HEK293 (cell line): ENCODE results near the gene A2ML1.
A peak's percentile ranks its signal among the peaks of the same experiment; 100 is the strongest.

Experiments
- GLIS1 ChIP-seq: fragments of 450-650 bp; formaldehyde crosslinking; IDR thresholded peaks from 2 replicates; pipeline ENCODE4 v1.5.1; 2016; ENCODE audit warnings: missing biosample characterization, missing genetic modification characterization
- HOXC10 ChIP-seq: sonication (generic); formaldehyde crosslinking; IDR thresholded peaks from 2 replicates; pipeline ENCODE4 v1.8.1; 2023; ENCODE audit warnings: mild to moderate bottlenecking, missing genetic modification reagents
- PRDM2 ChIP-seq: fragments of 450-650 bp; formaldehyde crosslinking; IDR thresholded peaks from 2 replicates; pipeline ENCODE4 v1.5.1; 2016; ENCODE audit warnings: missing biosample characterization, missing genetic modification characterization, borderline replicate concordance
- REST ChIP-seq: fragments of 450-650 bp; formaldehyde crosslinking; IDR thresholded peaks from 2 replicates; pipeline ENCODE4 v1.5.1; 2016; ENCODE audit warnings: missing biosample characterization, missing genetic modification characterization
- SP7 ChIP-seq: fragments of 450-650 bp; formaldehyde crosslinking; IDR thresholded peaks from 2 replicates; pipeline ENCODE4 v1.5.1; 2016; ENCODE audit warnings: missing biosample characterization, missing genetic modification characterization
- ZBTB10 ChIP-seq: fragments of 450-650 bp; formaldehyde crosslinking; IDR thresholded peaks from 2 replicates; pipeline ENCODE4 v1.5.1; 2016; ENCODE audit warnings: missing biosample characterization, missing genetic modification characterization
- ZNF18 ChIP-seq: fragments of 450-650 bp; formaldehyde crosslinking; IDR thresholded peaks from 2 replicates; pipeline ENCODE4 v1.5.1; 2016; ENCODE audit warnings: missing biosample characterization, missing genetic modification characterization
- ZNF214 ChIP-seq: fragments of 450-650 bp; formaldehyde crosslinking; IDR thresholded peaks from 2 replicates; pipeline ENCODE4 v1.5.1; 2017; ENCODE audit warnings: missing biosample characterization, mild to moderate bottlenecking, missing genetic modification characterization, borderline replicate concordance
- ZNF280C ChIP-seq: fragments of 450-650 bp; formaldehyde crosslinking; IDR thresholded peaks from 2 replicates; pipeline ENCODE4 v1.5.1; 2016; ENCODE audit warnings: missing biosample characterization, missing genetic modification characterization
- ZNF280D ChIP-seq: fragments of 450-650 bp; formaldehyde crosslinking; IDR thresholded peaks from 2 replicates; pipeline ENCODE4 v1.5.1; 2016; ENCODE audit warnings: missing biosample characterization, missing genetic modification characterization
- ZNF366 ChIP-seq: fragments of 450-650 bp; formaldehyde crosslinking; conservative IDR thresholded peaks from 2 replicates; pipeline ENCODE4 v1.5.1; 2016; ENCODE audit warnings: missing biosample characterization, missing genetic modification characterization
- ZNF521 ChIP-seq: fragments of 450-650 bp; formaldehyde crosslinking; IDR thresholded peaks from 2 replicates; pipeline ENCODE4 v1.5.1; 2017; ENCODE audit warnings: missing biosample characterization, mild to moderate bottlenecking, missing genetic modification characterization
- ZNF529 ChIP-seq: fragments of 450-650 bp; formaldehyde crosslinking; IDR thresholded peaks from 2 replicates; pipeline ENCODE4 v1.5.1; 2017; ENCODE audit warnings: missing genetic modification characterization, missing biosample characterization; ENCODE audit not compliant: insufficient replicate concordance
- ZNF585B ChIP-seq: fragments of 450-650 bp; formaldehyde crosslinking; IDR thresholded peaks from 2 replicates; pipeline ENCODE4 v1.5.1; 2016; ENCODE audit warnings: missing biosample characterization, missing genetic modification characterization
- ZNF629 ChIP-seq: fragments of 450-650 bp; formaldehyde crosslinking; IDR thresholded peaks from 2 replicates; pipeline ENCODE4 v1.5.1; 2017; ENCODE audit warnings: missing biosample characterization, missing genetic modification characterization
- ZNF654 ChIP-seq: fragments of 450-650 bp; formaldehyde crosslinking; IDR thresholded peaks from 2 replicates; pipeline ENCODE4 v1.5.1; 2016; ENCODE audit warnings: low read depth, missing biosample characterization, missing genetic modification characterization
- ZNF660 ChIP-seq: fragments of 450-650 bp; IDR thresholded peaks from 2 replicates; pipeline ENCODE4 v1.5.1; 2018; ENCODE audit warnings: missing biosample characterization, mild to moderate bottlenecking, missing genetic modification characterization
- ZNF670 ChIP-seq: fragments of 450-650 bp; formaldehyde crosslinking; IDR thresholded peaks from 2 replicates; pipeline ENCODE4 v1.5.1; 2016; ENCODE audit warnings: missing biosample characterization, missing genetic modification characterization, low read depth
- ZNF791 ChIP-seq: fragments of 450-650 bp; formaldehyde crosslinking; IDR thresholded peaks from 2 replicates; pipeline ENCODE4 v1.5.1; 2016; ENCODE audit warnings: missing biosample characterization, missing genetic modification characterization

The A2ML1 gene

GRCh38 chr12:8914716-8915526 lies 92.5 kb downstream of the A2ML1 start (continued):
- no peak for TF ChIP-seq ZNF18 (tag by site-specific recombination)
- peak; percentile 62 for TF ChIP-seq GLIS1 (tag by site-specific recombination)
- 0 out of 2 replicates have a peak, but pooled peaks have one; percentile 24 for TF ChIP-seq SP7 (tag by site-specific recombination)
- TF ChIP-seq ZBTB10 (tag by site-specific recombination): peak; percentile 43; the same call in 1 of the 2 replicates
- TF ChIP-seq ZNF280C: no peak
- TF ChIP-seq ZNF660 (tag by site-specific recombination): no peak
- TF ChIP-seq ZNF521 (tag by site-specific recombination): no peak
- TF ChIP-seq ZNF280D (tag by site-specific recombination): no peak
- TF ChIP-seq ZNF214 (tag by site-specific recombination): no peak
- no peak for TF ChIP-seq HOXC10 (CRISPR knock-in tag)
- peak; percentile 79 for TF ChIP-seq ZNF366 (tag by site-specific recombination)
- no peak for TF ChIP-seq ZNF629
- TF ChIP-seq ZNF585B (tag by site-specific recombination): no peak
- no peak for TF ChIP-seq ZNF670 (tag by site-specific recombination)
- no peak for TF ChIP-seq PRDM2 (tag by site-specific recombination)
- no peak for TF ChIP-seq REST
- TF ChIP-seq ZNF654 (tag by site-specific recombination): no peak
- no peak for TF ChIP-seq ZNF791 (tag by site-specific recombination)
- no peak for TF ChIP-seq ZNF529 (tag by site-specific recombination)
